Transverse colon (tissue), 4 donors: ENCODE data around the gene DNAI7.

ENCODE experiments used
- EP300 ChIP-seq: sonication (generic); formaldehyde crosslinking; IDR thresholded peaks from one replicate; pipeline ENCODE4 v1.6.1; 2017; ENCODE audit warnings: antibody characterized with exemption, low read depth
- POLR2A ChIP-seq: fragments of 450-650 bp; IDR thresholded peaks from one replicate; pipeline ENCODE4 v1.6.1; 2016; ENCODE audit warnings: antibody characterized with exemption, mild to moderate bottlenecking, moderate library complexity
- POLR2AphosphoS5 ChIP-seq, 3 donors: sonication (generic); formaldehyde crosslinking; IDR thresholded peaks; one replicate each; pipeline ENCODE4 v1.6.1; 2016; ENCODE audit warnings: antibody characterized with exemption in 3 of 3
- TF ChIP-seq, protein P1 (sequence below), 5 experiments: fragments of 200-600 bp in 3 of 5; fragments of 450-650 bp in 2 of 5; sonication (generic) in 3 of 5; IDR thresholded peaks; 1 replicate in 2 of 5; 2 replicates in 3 of 5; pipeline ENCODE4 v1.5.1; 2016 to 2017; ENCODE audit warnings: antibody characterized with exemption in 5 of 5, inconsistent platforms in 3 of 5, mild to moderate bottlenecking in 2 of 5, moderate library complexity in 1 of 5

DNA sequence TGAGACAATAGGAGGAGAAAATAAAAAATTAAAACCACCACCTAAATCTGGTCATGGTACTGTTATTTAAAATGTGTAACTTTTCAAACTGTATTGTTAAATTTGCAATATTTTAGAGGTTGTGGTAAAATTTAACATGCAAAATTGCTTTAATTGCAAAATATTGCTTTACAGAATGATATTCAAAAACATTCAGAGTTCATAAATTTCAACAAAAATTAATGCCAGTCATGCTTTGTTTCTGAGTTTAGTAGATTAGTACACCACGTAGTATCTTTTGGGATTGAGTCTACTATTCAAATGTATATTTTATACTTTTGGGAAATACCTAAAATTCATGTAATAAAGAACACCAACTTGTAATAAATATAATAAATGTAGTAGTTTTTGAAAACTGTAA lies 18.4 kb upstream of the DNAI7 start:
- TF ChIP-seq, protein P1, sequence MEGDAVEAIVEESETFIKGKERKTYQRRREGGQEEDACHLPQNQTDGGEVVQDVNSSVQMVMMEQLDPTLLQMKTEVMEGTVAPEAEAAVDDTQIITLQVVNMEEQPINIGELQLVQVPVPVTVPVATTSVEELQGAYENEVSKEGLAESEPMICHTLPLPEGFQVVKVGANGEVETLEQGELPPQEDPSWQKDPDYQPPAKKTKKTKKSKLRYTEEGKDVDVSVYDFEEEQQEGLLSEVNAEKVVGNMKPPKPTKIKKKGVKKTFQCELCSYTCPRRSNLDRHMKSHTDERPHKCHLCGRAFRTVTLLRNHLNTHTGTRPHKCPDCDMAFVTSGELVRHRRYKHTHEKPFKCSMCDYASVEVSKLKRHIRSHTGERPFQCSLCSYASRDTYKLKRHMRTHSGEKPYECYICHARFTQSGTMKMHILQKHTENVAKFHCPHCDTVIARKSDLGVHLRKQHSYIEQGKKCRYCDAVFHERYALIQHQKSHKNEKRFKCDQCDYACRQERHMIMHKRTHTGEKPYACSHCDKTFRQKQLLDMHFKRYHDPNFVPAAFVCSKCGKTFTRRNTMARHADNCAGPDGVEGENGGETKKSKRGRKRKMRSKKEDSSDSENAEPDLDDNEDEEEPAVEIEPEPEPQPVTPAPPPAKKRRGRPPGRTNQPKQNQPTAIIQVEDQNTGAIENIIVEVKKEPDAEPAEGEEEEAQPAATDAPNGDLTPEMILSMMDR (IDR thresholded peaks at IDR 0.05): no peak
- TF ChIP-seq POLR2A (no peak), POLR2AphosphoS5 (IDR thresholded peaks at IDR 0.05) (no peak), EP300 (no peak)
